DMS53 (cell line): ENCODE measurements around the gene CDC42BPB.

Experiments used
- DNase-seq: peaks from one replicate; lab custom pipeline; 2025; lab: John Stamatoyannopoulos, UW

Gene CDC42BPB

DNA sequence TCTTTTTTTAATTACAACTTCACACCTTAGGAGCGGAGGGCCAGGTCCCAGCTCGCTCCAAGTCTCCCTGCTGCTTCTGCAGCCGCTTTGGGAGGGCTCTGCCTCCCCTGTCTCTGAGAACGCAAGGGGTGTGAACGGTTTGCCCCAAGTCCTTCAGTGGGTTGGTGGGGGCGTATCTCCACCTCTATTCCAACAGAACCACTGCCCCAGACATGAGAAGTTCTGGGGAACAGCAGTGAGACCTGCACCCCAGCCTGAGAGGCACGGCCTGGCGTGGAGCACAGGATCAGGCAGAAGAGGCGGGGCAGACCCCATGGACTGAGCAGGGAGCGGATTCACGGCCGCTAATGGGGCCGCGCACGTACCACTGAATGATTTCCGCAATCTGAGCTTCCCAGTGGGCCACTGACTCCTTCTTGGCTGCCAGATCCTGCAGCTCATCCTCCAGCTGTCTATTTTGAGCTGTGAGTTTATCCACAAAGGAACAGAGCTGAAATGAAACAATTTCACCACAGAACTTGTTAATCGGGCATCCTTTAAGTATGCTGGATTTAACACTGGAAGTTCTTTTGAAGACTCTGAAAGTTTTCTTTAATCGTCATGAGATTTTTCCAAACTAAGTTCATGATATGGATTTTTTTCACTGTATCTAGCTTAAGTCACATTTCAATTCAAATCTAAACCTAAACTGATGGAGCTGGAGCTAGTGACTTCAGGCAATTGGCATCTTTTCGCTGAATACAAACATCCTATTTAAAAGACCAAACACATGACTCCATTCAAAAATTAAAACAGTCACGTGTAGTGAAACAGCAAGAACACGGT lies 90.5 kb downstream of the CDC42BPB start:
- DNase-seq: no peak

DNA sequence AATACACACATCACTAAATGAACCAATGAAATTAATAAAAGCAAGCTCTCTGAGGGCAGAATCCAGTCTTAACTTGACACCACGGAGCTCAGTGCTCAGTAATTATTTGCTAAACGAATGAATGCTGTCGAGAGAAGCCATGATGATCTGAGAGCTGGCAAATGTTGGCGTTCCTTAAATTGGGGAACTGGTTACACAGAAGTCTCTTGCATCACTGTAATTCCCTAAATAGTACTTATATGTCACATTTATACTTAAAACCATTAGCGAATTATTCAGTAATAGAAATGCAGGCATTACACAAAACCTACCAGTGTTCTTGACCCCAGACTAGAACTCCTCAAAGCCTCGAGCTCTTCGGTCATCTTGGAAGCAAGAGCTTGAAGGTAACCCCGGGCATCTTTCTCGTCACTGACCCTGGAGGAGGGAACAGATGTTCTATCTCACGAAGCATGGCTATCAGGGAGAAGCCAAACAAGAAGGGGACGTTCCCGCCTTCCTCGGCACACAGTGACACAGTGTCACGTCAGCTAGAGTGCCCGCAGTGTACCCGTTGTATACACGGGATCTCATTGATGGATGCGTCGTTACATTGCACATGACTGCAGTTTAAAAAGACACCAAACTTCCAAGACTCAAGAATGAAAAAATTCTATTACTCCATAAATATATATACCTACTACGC lies 91.2 kb downstream of the CDC42BPB start:
- DNase-seq: no peak

DNA sequence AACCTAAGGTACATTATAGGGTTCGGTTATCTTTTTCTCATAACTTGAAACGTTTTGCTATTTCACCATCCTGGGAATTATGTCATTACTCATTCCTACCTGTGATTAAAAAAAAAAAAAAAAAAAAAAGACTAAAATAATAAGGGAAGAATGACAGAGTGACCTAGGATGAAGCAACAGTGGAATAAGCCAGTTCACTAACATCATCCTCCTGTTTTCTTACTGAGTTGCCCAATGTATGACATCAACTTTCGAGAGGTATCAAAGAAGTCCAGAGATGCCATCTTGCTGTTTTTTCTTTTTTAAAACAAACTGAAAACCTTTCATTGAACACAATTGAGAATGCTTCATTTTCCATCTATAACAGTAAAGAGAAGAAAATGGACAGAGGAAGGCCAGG lies 92.1 kb downstream of the CDC42BPB start:
- no peak for DNase-seq

DNA sequence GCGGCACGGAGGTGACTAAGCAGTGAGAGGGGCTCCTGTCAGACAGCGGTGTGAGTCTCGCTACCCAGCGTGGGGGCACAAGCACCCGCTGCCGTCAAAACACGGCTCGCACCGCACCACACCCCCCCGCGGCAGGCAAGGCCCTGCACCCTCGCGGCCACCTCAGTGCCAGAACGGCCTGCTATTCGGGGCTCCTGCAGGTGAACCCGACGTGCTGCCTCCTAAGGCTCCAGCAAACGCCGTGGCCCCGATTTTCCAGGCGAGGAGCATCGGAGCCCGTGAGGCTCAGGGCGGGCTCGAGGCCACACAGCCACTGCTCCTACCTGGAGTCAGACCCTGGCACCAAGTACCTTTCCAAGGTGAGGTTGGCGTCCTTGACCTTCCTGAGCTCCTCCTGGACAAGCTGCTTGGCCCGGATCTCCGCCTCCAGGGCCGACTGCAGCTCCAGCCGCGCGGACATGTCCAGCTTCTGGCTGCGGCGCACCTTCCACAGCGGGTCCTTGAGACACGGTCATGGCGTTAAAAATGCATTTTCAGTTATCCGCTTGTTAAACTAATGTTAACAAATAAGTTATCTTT lies 93.1 kb downstream of the CDC42BPB start:
- no peak for DNase-seq

DNA sequence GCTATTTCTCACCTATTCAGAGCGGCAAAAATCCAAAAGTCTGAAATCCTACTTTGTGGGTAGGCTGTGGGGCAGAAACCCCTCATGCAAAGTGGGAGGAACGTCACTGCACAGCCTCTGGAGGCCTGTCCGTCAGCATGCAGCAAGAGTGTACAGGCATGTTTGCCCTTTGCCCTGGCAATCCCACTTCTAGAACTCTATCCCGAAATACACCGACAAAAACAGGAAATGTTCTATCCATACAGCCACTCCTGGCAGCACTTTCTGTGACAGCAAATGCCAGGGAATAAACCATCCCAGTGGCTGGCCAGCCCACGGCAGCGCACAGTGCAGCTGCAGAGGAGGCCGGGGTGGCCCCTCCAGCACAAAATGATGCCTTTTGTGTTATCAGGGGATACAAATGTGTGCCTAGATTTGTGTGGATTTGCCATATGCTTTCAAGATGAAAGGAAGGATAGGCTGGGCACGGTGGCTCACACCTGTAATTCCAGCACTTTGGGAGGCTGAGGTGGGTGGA lies 95.2 kb downstream of the CDC42BPB start:
- DNase-seq: no peak

DNA sequence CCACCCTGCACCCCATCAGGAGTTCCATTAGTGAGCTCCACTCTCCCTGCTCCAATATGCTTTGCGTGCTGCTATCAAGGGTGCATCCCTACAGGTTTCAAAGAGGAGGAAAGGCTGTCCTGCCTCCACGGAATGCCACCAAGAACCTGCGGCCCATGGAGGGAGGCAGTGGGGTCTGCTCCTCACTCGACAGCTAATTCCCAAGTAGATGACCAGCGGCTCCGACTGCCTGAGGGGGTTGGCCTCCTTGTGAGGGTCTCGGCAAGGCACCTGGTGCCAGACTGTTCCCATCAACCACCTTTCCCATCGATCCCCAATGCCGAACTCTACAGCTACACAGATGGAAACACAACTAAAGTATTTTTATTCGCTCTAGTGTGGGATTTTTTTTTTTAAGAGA lies 98.9 kb downstream of the CDC42BPB start:
- no peak for DNase-seq

DNA sequence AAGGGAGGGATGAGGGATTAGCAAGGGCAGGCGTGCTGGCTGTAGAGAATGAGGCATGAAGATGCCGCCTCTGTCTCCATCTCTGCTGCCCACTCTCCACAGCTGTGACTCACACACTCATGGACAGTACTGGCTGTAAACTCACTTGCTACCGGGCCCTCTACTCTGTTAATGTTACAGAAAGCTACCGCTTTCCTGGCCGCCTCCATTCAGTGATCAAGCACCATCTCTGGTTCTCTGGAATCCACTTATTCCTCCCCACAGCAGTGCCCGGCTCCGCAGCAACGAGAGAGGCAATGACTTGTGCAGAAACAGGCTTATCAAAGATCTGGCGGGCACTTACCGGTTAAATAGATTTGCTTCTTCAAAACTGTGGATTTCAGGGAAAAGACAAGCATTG lies 100.1 kb downstream of the CDC42BPB start:
- peak; percentile 30 for DNase-seq

DNA sequence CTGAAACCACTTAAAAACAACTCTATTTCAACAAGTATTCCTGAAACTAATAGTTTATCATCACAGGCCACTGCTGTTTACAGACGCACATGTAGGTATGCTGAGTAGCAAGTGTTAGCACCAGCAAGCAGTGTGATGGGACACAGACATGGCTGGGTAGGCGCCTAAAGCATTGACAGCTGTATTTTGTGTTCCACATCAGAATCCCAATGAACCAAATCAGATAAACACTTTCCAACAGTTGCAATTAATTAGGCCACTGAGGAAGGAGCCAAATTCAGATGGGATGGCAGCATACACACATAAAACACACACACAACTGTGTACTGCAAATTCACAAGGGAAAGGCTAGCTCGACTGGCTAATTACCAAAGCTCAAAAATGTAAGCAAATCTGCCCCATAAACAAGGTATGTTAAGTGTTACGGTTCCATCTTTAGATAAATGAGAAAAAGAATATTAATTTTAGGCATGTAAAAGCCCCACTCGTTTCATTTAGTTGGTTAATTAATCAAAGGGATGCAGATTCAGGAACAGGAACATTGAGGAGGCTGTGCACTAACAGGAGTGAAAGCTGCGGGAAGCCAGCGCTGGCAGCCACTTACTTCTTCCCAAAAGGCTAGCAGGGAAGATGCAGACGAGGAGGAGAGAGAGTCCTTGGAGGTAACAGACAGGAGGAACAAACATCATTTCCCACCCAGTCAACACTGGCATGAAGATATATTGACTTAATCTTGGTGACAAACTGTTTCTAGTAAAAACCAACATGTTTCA lies 101.5 kb downstream of the CDC42BPB start:
- DNase-seq: no peak

DNA sequence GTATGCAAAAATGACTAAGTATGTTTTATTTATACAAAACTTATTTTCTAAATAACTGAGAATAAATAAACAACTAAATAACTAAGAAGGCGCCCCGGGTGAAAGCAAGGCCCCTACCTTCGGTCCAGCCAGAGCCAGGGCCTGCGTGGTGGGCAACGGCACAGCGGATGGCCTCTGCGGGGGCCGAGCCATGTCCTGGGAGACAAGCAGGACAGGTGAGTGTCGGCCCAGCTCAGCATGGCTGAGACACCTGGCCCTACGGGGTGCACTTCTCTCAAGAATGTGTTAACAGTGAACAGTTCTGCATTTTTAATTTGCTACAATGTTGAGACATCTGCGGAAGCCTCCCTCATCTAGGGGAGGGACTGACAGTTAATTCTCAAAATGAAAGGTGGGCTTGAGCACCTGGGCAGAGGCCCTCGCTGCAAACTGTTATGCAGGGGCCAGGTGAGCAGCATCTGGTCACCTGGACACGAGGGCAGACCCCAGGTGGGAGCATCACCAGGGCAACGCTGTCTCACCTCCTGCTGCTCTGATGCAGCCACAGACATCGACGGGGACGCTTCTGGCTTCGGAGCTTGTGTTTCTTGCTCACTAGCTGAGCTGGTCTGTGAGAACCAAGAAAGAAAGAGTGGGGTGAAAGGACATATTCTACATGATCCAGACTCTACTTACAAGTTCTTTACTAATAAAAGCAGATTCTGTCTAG lies 103.1 kb downstream of the CDC42BPB start:
- DNase-seq: no peak

DNA sequence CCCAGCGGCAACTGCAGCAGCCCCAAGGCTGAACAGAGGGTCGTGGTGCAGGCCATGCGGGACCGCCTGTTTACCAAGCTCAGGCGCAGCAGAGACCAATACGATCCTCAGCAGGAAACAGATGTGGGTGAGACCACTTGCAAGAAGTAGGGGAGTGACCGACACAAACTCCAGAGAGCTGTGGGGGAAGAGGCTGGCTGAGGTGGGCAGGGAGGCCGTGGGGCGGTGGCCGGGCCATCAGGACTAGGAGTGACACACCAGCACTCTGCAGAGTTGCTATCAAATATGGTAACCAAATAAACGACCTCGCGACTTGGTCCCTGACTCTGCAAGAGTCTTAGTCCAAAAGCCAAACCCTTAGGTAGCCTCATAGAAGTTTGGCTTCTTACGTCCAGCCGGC lies 104.2 kb downstream of the CDC42BPB start:
- no peak for DNase-seq

DNA sequence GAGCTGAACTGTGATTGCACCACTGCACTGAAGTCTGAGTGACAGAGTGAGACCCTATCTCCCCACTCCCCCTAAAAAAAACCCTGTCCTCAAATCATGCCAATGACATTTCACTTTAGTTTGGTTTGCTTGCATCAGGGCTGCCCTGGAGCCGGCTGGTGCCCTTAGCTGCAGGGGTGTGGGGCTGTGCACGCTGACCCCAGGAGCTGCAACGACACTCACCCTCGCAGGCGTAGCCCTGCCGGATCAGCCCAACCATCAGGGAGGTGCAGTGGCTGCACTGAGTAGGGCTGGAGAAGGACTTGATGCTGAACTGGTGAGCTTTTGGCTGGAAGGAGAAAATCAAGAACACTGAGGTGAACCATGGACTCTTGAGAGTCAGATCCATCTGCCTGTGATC lies 105.1 kb downstream of the CDC42BPB start:
- DNase-seq: no peak

DNA sequence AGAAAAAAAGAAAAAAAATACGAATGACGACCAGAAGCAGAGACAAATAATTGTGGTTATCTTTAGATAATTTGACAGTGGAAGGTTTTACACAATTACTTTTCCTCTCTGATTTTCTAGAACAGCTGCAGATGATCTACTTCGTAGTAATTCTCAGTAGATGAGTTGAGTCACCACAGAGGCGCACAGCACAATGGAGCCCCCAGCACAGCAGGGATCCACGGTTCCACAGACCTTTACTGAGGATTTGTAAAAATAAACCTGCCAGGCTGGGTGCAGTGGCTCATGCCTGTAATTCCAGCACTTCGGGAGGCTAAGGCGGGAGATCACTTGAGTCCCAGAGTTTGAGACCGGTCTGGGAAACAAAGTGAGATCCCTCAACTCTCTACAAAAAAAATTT lies 105.5 kb downstream of the CDC42BPB start:
- no peak for DNase-seq

DNA sequence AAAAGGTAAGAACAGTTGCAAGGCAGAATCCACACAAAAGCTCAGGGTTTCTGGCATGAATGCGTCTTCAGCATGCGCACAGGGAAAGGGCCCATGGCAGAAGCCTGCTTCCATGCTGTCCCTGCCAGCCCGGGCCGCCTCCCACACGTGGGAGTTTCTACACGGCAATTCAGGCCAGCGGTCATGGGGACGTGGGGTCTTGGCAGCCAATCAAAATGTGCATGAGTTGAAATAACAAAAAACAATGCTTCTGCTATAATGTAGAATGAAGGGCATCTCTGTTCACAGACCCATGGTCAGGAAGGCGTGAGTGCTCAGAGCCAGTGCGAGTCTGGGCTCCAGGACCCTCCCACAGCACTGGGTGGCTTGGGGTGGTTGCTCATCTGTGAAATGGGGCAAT lies 106.3 kb downstream of the CDC42BPB start:
- DNase-seq: no peak

DNA sequence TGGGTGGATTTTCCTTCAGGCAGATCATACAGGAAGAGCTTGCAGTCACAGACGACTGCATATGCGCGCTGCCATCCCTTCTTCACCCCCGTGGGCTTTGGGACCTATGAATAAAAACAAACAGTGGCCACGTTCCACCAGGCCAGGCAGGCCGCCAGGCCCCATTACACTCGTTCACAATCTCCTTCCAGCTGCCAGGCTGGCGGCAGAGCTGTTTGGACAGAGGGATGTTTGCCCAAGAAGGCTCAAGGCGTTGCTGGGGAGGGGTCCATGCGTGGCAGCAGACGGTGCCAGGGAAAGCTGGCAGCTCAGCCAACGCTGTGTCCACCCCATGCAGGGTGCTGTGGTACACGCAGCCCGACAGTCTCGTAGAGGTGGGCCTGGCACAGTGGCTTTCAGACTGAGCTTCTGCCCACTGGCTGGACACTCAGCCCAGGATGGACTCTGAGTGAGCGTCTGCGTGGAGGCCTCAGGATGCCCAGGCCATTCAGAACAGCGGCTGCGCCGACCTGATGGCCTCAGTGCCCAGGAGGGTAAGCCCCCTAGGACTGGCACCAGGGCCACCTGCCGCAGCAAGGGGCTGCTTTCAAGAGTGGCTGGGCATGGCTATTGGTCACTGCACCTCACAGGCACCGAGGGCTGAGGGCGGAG lies 107.4 kb downstream of the CDC42BPB start:
- DNase-seq: no peak

DNA sequence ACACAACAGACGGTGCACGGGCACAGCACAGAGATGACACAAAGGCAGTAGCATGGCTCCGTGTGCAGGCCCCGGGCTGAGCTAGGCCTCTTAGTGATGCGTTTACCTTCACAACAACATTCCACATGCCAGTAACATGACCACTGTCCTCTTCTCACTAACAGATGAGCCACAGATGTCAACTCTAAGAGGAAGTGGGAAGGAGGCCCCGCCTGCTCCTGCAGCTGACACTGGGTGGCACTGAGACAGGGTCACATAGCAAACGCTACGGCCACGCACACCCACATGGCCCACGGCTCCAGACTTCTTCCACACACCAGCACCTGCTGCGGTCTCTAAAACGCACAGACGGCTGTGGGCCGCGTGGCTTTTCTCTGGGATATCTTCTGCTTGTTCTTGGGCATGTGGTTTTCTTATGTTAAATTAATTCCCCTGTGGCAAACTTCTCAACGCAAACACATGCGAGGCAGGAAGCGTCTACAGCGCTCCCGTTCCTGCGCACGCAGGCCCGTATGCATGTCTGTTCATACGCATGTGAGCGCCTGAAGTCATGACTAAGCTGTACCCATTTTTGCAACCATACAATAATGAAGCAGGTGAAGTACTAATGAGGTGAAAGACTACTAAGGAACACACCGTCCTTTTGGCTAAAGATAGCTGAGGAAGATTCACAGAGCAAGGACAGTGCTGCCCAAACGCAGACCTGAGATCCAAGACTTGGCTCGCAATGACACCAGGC lies 108.1 kb downstream of the CDC42BPB start:
- DNase-seq: peak; percentile 7

DNA sequence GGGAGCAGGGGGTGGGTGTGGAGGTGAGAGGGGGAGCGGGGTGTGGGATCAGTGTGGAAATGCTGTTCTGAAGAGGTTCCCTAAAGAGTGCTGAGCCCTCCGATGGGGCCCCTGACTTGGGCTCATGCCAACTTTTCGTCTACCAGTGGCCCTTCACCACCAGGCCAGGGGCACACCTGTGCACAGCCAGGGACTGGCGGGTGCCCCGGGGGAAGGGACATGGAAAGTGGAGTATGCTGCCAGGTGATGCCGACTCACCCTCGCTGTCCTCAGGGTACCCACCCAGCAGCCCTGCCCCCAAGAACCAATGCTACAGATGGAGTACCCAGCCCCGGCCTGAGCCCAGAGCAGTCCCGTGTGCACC lies 108.7 kb downstream of the CDC42BPB start:
- no peak for DNase-seq

DNA sequence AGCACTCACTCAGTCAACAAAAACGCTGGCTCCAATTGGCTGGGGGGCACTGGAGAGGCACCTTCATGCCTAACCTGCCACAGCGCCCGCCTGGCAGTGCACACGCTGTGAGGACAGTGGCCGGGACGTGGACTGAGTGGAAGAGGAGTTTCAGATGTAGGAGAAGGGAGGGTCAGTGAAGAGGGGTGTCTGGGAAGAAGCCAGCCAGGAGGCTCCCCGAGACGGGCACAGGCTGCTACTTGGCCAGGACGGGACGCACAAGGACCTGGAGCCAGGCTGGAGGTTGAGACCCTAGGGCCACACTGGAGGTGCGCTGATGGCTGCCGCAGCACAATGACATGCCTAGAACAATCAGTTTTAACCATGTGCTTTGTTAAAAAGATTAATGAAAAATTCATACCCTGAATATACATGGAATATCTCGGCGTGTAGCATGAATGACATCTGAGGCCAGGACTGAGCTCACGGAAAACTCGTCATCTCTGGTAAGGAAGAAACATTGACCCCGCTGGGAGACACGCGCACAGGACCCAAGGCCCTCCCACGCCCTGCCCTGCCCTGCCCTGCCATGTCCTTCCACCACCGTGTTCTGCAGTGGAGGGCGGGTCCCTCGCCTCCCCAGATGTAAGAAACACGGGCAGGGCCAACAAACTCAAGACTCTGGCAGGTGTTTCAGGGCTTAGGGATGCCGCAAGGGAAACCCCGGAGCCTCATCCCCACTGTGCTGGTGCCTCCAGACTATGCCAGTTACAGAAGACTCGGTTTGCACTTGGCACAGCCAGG lies 109.8 kb downstream of the CDC42BPB start:
- DNase-seq: no peak

DNA sequence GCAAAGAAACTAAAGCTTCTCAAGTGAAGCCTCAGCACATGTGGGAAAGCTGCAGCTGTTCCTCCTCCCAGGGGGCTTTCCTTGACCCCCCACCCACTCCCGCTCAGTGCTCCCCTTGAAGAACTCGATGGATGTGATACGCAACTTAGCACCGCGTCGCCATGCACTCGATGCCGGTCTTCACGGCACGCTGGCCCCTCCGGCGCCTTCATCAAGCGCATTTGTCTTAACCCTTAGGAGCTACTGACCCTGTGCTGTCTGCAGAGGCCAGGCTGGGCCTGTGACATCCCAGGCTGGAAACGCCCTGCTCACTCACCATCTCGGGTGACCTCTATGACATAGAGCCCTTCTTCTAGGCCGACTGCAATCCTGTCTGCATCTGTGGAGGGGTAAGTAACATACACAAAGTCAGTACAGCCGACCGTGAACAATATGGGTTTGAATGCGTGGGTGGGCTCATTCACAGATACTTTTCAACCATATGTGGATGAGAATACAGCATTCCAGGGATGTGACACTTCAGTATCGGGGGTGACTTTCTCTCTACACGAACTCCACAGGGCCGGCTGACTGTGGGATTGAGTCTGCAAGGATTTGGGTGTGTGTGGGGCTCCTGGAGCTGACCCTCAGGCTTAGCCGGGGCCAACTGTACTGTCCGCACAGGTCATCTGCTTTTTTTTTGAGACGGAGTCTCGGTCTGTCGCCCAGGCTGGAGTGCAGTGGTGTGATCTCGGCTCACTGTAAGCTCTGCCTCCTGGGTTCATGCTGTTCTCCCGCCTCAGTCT lies 111.8 kb downstream of the CDC42BPB start:
- no peak for DNase-seq
